Heart left ventricle (tissue), 13 donors: ENCODE measurements around the gene EVA1C.

Experiments
- CTCF ChIP-seq, 12 donors: fragments of 200-600 bp; sonication (generic) in 4 of 12; IDR thresholded peaks; one replicate each; pipeline versions ENCODE4 v1.5.0 to v1.8.0; 2018 to 2022; ENCODE audit warnings: antibody characterized with exemption in 12 of 12, mild to moderate bottlenecking in 5 of 12
- POLR2A ChIP-seq, 2 donors: fragments of 450-650 bp; IDR thresholded peaks; one replicate each; pipeline ENCODE4 v1.6.1; 2017; ENCODE audit warnings: antibody characterized with exemption in 2 of 2, mild to moderate bottlenecking in 2 of 2, moderate library complexity in 2 of 2
- donor health status: ischemic (EF 13 %, LVEDD 7.1; RV severe dilation, severe dysfunction).
- donor health status: DM: no; HTN: yes; CAD: no.
- donor health status: DM: no; HTN: no; CAD: no.
- donor health status: ischemic (EF 25% LVEDD 6.9; RV normal size, moderate dysfunction).
- donor health status: ischemic (EF 25% LVEDD 5.7; RV mildly dilated, moderate dysfunction).
- donor health status: ischemic (EF 35%, LVEDD 5.7; RV mildly dilated, moderate dysfunction).
- donor health status: nonischemic (EF 11% LVEDD 7.7; RV severe dilation, severe dysfunction).
- donor health status: DM: yes; HTN: yes; CAD: no.
- donor health status: PGD.
- donor health status: ischemic (EF 29% LVEDD 5.4; RV normal size, mild dysfunction).
- donor health status: nonischemic (EF 23%, LVEDD 6.1; RV moderate dilation, normal function).

DNA sequence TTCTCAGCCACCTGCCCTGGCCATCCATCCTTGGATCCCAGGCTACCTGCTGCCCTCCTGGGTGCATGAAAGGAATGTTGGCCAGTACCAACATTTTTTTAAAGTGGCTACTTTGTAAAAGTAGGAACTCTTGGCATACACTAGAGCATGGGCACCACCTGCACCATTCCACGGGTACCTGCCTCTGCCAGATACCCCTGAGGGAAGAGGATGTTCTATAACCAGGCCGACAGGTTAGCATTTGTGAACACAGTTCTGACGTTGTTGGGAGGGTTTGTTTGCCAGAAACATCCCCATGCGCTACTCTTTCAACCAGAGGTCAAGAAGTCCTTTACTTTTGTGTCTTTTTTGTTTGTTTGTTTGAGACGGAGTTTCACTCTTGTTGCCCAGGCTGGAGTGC, 43.0 kb downstream of the EVA1C start:
- TF ChIP-seq CTCF (IDR thresholded peaks at IDR 0.05), result no peak
- TF ChIP-seq POLR2A (IDR thresholded peaks at IDR 0.05), result no peak
